Activated T-cell treated with anti-CD3 and anti-CD28 coated beads for 48 hours (primary cell): ENCODE measurements around the gene RASAL1.
A peak's percentile ranks its signal among the peaks of the same experiment; 100 is the strongest.
"Not testable (repeated sequence)": the region's sequence is repeated elsewhere in the genome, so short reads cannot be mapped to it uniquely, and the experiment has no call there.

Experiments
- DNase-seq: peaks from one replicate; pipeline ENCODE4 v3.0.0-alpha.2; 2020; ENCODE audit warnings: low read depth

Gene RASAL1

DNA sequence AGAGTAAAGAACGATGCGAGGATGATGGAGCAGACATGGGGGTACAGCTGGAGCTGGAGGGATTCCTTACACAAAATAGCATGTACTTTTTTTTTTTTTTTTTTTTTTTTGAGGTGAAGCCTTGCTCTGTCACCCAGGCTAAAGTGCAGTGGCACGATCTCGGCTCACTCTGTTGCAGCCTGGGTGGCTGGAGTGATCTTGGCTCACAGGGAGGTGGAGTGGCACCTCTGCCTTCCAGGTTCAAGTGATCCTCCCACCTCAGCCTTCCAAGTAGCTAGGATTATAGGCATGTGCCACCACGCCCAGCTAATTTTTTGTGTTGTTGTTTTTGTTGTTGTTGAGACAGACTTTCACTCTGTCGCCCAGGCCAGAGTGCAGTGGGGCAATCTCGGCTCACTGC lies 5.1 kb upstream of the RASAL1 start:
- DNase-seq = no peak

DNA sequence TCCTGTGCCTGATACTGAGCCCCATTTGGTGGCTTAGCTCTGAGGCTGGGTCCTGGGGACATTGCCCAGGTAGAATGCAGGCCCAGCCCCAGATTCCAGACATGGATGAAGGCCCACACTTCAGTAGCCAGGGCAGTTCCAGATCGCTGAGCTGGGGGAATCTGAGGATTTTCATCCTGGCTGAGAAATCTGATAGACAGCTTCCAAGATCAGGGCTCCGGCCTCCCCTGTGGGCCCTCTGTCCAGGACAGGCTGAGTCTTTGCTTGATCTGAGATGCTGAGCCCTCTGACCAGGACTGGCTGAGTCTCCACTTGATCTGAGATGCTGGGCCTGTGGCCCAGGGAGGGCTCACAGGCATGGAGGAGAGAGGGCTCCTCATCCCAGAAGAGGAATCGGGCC lies 3.3 kb upstream of the RASAL1 start:
- no peak for DNase-seq

DNA sequence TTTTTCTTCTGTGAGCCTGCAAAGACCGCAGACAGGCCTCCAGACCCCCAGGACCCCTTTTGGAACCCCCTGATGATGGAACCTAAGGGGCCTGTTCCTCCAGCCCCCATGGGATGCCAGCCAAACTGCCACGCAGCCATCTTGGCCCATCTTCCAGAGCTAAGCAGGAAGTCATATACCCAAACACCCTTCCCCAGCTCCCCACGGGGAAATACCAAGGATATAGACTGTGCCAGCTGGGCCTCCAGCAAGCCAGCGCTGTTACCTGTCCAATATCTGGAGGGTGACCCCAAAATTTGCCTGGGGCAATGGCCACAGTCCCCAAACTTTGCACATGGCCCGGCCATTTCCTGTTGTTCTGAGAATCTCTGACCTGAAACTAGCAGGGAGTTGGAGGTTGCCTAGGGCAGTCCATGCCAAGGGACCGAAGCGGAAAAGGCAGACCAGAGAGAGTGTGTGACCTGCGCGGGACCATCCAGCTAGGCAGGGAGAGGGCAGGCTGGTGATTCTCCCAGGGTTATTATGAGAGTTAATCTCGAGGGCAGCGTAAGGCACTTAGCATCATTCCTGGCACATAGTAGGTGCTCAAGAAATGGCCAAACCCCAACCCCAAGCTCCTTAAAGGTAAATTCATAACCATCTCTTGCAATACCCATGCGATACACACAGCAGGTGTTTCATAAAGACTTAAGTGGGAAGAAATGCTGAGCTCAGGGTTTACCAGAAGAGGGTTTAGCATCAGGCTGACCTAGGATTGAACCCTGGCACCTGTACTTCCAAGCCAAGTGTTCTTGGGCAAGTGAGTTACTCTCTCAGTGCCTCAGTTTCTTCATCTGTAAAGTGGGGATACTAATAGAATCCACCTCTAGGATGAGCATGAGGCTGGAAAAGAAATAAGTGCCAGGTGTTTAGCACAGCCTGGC lies 2.6 kb upstream of the RASAL1 start:
- DNase-seq = no peak

DNA sequence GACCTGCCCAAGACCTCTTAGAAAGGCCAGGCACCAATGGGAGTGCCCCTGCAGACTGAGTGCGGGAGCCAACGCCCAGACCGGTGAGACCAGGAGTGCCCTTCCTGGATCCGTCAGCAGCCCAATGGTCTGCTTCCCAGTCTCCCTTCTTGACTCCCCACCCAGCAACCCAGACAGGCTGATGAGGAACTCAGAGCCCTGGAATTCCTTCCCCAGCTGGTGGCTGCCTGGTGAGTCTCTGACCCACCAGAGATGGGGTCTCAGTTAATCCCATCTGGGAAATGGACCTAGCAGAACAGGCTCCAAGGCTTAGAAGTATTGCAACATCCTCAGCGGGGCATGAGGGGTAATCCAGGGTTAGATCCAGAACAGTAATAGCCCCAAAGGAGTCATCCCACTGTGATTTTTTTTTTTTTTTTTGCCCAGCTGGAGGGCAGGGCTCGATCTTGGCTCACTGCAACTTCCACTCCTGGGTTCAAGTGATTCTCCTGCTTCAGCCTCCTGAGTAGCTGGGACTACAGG lies 1.5 kb upstream of the RASAL1 start:
- DNase-seq = no peak

DNA sequence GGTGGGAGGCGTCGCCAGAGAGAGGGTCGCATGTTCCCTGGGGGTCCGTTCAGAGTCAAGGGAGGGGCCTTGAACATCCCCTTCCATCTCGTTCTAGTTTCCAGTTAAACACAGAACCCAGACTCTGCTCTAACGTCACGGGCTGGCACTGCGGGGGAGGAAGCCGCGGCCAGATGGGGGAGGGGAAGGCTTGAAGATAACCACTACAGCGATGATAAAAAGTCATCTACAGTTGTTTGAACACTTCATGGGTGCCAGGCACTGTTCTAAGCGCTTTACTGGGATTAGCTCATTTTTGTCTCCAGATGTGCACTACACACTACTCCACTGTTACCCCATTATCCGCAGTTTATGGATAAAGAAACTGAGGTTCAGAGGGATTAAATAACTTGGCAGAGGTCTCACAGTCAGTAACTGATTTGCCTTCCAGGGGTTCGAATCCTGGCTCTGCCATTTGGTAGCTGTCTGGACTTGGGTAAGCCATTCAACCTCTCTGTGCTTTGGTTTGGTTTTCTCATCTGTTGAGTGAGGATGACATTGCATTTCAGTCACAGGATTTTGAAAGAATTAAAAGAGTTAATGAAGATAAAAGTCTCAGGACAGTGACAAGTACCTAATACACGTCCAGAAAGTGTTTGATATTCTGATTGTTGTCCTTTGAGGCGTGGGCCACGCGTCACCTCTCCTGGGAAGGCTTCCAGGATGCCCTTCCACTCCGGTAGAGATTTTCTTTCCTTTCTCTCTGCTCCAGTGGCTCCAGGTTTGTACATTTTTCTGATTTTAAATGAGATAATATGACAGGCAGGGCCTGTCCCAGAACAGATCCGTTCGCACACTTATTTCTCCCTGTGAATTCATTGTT lies 798 bp upstream of the RASAL1 start:
- DNase-seq = peak; percentile 66

DNA sequence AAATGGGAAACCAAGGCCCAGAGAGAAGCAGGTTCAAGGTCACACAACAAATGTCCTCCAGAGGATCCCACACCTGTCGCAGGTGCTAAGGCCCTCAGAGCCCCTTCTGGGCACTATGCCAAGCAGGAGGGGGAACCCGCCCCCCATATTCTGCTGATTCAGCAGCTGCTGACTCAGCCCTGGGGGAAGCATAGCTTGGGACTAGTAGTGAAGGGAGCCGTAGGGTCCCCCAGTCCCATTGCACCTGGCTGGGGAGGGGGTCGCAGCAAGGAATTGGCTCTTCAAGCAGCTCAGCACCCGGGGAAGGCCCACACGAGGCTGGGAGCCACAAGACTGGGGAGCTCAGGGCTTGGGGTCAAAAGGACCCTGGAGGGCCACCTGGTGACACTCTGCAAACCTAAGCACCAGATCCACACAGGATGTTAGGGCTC lies 1.0 kb downstream of the RASAL1 start:
- no peak for DNase-seq

DNA sequence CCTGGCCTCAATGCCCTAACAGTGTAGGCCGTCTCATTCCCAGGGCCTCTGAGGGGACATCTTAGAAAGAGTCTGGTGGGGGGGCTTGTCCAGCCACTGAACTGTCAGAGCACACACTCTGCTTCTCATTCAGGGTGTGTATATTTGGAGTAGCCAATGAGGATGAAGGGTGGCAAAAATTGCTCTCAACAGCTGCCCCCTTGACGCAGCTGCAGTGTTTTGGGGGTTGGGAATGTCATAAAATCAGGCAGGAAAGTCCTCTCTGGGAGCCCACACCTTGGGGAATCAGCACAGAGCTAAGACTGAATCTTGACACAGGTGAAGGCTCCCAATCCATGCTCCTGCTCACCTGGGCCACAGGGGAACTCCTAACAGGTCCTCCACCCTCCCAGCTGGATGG lies 1.5 kb downstream of the RASAL1 start:
- no peak for DNase-seq

DNA sequence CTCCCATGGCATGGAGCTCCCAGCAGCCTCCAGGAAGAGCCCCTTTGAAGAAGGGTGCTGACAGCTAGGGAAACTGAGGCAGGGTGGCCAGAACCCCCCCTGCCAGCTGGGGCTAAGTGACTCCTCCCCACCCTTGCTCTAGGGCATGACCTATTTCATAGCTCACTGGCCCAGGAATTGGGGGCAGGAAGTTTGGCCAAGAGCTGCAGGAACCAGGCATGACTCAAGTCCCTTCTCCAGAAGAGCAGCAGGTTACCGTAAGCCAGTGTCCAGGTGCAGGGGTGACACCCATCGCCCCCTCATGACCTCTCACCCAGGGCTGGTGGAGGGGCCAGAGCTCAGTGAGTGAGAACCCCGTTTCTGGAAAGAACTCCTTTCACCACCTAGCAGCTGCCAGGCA lies 1.9 kb downstream of the RASAL1 start:
- DNase-seq = no peak

DNA sequence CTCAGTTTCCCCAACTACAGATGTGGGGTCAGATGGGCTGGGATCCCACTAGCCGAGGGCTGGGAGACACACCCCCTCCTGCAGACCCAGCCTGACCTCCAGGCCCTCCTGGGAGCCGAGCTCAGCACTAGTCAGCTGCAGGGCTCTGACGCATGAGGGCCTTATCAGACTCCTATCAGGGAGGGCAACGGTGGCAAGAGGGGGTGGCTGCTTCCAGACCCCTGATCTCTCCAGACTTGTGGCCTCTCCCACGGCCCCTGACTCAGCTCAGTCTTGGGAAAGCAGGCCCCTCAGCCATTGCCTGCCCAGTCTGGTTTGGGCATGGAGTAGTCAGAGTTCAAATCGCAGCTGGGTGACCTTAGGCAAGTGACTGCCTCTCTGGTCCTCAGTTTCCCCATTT lies 2.5 kb downstream of the RASAL1 start:
- no peak for DNase-seq

DNA sequence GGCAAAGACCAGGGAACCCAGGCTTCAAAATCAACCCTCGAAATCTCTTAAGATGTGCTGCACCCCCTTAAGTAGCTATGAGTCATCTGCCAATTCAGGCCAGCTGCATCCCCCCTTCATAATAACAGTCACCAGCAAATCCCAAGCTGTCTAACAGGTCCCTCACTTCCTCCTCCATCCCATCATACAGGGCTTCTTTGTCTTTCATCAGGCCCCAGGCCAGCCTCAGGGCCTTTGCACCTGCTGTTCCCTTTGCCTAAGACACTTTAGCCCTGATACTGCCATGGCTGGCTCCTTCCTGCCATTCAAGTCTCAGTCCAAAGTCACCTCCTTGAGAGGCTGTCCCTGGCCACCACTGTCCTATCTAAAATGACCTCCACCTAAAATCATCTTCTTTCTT lies 4.0 kb downstream of the RASAL1 start:
- no peak for DNase-seq

DNA sequence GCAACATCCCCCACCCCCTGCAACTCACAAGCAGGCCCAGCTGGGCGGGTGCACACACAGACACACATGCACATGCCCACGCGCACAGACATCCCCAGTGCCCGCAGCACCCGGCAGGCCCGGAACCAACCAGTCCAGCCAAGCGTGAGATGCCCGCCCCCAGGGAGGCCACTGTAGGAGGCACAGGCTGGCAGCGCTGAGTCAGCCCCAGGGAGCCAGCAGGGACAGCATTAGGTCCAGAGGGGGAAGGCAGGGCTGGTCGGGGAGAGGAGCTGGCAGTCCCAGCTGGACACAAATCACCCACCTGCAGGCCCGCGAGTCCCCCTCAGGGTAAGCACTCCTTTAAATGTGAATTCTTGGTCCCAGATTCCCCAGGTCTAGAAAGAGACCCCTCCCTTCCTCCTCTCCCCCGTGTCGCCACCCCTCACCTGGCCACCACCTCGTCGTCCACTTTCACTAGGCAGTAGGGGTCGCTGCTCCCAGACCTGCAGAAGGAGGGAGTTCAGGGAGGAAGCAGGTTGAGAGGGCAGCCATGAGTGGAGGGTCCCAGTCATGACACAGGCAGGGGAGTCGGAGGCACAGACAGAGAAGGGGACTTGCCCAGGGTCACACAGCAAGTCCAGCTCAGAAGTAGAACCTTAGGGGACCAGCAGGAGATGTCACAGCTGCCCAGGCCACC lies 5.0 kb downstream of the RASAL1 start:
- no peak for DNase-seq

DNA sequence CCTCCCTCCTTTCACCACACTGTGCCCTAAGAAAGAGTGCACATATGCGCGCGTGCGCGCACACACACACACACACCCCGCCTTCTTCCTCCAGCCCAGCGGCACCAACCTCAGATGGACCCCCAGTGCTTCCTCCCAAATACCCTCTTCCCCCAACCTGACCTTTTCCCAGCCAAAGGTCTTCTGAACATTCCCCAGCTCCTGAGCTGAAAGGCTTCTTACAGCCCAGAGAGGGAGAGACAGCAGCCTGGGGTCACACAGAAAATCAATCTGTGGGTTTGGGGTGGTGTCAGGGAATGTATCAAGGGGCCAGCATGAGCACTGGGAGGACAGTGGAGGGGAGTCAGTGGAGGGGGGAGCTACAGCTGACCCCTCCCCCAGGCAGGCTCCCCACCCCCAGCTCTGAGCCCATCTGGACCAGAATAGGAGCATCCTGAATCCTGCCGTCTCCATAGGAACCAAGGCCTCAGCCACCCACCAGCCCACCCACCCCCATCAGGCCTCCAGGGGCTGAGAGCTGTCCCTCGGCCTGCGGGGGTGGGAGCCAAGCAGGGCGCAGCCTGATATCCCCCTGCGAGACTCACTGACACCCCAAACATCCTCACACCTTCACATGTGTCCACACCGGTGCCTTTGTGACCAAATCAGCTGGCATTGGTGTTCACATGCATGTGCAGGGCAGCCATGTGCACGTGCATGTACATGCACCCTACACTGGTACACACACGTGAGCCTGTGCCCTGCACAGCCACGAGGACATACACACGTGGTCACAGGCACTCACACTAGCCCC lies 5.7 kb downstream of the RASAL1 start:
- no peak for DNase-seq

DNA sequence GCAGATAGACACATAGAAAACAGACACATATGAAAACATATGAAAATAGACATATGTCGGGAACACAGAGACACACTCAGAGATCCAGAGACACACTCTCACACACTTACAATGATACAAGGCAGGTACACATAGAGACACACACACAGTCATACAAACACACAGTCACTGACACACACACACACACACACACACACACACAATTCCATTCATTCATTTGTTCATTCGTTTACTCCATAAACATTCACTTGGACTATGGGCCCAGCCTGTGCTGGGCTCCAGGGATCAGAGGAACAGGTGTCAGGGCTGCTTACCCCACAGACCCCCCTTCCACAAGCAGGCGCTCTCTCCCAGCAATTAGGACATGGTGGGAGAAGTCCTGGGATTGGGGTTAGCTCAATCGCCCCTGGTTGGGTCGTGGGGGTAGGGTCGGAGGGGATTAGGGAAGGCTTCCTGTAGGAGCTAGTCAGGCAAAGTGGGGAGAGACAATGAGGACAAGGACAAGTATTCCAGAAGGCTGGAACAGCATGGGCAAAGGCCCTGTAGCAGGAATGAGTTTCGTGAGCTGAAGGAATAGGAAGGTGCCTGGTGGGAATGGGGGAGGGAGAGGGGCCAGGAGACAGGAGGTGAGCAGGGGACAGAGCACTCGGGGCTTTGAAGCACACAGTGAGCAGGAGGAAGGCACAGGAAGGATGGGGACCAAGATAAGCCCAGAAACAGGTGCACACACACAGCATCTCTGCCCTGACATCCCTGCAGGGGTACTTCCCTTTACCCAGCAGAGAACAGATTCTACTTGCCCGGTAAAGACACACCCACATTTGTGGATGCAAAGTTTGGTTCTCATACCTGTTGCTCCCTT lies 6.5 kb downstream of the RASAL1 start:
- no peak for DNase-seq

DNA sequence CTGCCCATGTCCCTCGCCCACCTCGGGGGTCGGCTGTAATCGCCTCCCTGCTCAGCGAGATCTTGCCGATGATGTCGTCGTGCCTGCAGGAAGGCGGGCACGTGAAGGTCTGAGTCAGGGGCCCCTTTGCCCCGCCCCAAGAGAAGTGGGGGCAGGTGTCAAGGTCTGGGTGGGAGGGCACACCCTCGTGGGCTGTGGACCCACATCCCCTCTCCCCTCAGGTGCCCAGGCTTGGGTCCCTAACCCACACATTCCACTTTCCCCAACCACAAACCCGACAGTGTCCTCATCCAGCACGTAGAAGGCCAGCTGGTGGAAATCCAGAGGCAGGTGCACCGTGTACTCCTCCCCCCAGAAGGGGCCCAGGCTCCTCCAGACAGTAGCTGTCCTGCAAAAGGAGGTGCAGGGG lies 7.8 kb downstream of the RASAL1 start:
- DNase-seq = no peak

DNA sequence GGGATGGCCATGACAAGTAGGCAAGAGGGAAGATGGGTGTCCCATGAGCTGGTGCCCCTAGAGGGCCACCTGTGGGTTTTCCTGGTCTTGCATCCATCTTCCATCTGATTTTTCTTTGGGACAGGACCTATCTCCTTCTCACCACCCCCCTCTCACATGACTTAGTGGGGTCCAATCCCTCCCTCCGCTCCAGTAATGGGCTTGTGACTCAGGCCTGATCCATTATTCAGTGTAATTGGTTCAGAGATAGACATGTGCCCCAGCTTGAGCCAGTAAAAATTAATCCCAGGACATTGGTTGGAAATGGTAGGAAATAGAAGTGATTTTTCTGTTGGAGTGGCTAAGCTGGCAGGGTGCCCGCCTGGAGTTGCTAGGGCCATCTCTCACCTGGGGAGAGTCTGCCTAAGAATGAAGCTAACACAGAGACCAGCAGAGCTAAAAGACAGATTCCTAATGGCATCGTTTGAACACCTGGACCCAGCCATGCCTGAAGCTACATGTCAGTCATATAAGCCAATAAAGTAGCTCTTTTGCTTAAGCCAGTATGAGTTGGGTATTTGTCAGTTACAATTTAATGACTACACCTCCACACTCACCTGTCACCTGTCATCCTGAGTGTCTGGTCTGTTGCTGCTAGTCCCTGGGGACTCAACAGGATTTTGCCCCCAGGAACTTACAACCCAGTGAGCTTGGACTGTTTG lies 14.7 kb downstream of the RASAL1 start:
- DNase-seq = no peak

DNA sequence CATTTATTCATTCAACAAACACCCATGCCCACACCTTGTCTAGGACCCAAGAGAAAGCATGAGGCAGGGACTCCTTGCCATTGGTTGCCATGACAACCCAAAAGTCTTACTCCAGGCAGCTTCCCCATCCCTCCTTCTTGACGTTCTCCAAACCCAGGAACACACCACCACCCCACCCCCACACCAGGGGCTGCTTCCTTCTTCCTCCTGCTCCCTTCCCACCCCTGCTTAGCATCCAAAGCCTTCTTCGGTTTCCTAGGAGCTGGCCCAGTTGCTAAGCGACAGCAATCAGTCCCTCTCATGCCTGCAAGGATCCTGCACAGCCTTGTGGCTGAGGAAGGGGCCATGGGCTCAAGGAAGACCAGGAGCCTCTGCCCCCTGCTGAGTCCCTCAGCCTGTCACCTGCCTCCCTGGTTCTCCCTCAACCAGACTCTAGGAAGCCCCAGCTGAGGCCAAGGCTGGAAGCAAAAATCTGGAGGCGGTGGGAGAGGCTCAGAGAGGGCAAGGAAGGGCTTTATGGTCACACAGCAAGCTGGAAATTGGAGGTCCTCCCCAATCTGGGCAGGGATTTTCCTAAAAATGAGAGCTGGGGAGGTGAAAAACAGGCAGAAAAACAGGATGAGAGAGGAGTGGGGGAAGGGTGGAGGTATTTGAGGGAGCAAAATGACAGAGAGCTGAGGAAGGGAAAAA lies 15.4 kb downstream of the RASAL1 start:
- DNase-seq = no peak

DNA sequence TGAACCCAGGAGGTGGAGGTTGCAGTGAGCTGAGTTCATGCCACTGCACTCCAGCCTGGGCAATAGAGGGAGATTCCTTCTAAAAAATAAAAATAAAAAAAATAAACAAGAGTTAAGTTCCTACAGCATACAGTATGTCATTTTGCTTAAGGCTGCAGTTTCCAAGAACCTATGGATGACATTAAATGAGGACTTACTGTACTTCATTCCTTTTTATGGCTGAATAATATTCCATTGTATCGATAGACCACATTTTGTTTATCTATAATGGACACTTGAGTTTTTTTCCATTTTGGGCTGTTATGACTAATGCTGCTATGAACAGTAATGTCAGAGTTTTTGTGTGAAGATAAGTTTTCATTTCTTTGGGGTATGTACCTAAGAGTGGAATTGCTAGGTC lies 17.4 kb downstream of the RASAL1 start:
- DNase-seq = no peak

DNA sequence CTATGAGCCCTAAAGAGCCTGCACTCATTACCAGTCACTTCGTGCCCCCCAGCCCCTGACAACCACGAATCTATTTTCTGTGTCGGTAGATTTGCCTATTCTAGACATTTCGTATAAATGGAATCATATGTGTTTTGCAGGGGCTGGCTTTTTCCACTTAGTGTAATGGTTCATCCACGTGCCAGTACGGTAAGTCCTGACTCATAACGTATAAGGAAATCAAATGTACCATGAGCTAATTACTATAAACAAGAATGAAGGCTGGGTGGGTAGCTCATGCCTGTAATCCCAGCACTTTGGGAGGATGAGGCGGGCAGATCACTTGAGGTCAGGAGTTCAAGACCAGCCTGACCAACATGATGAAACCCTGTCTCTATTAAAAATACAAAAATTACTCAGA lies 17.9 kb downstream of the RASAL1 start:
- DNase-seq = not testable (repeated sequence)

DNA sequence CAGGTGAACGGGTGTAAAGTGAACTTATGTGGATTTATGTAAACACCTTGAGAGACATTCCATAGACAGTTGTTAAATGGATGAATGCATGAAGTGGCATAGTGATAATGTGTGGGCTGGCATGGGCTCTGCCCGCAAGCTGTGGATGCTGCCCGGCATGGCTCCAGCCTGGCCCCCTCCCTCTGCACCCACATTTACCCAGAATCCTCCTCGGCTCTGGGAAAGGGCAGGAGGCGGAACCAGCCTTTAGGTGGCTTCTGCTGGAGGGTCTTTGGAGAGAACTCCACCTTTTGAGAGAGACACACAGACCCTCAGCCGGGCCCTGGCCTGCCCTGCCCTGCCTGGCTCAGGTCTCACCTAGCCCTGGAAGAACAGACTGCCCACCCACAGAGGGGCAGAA lies 18.7 kb downstream of the RASAL1 start:
- no peak for DNase-seq
